Left hindlimb (tissue), 1 donor: ENCODE results near the gene CEBPZOS.
"Not testable (repeated sequence)": the region's sequence is repeated elsewhere in the genome, so short reads cannot be mapped to it uniquely, and the experiment has no call there.

Source experiments
- DNase-seq: peaks from one replicate; pipeline ENCODE4 v3.0.0-alpha.2; 2018

CEBPZOS gene

GRCh38 chr2:37191747-37192146 is 4.5 kb upstream of the CEBPZOS start:
- DNase-seq, result no peak

- DNase-seq, result no peak
Observed at GRCh38 chr2:37192551-37192950, 3.7 kb upstream of the CEBPZOS start.

- not testable (repeated sequence) for DNase-seq
Observed at GRCh38 chr2:37195862-37196319, 405 bp upstream of the CEBPZOS start.

GRCh38 chr2:37198681-37199065 is 2.4 kb downstream of the CEBPZOS start:
- DNase-seq, result no peak

- DNase-seq, result no peak
Observed at GRCh38 chr2:37201208-37201607, 4.9 kb downstream of the CEBPZOS start.

- no peak for DNase-seq
Observed at GRCh38 chr2:37201766-37202165, 5.5 kb downstream of the CEBPZOS start.

- DNase-seq, result no peak
Observed at GRCh38 chr2:37203708-37204107, 7.4 kb downstream of the CEBPZOS start.

- not testable (repeated sequence) for DNase-seq
Observed at GRCh38 chr2:37205071-37205661, 8.9 kb downstream of the CEBPZOS start.

GRCh38 chr2:37205689-37206341 is 9.5 kb downstream of the CEBPZOS start:
- DNase-seq, result no peak

GRCh38 chr2:37206760-37207159 is 10.5 kb downstream of the CEBPZOS start:
- not testable (repeated sequence) for DNase-seq

GRCh38 chr2:37211212-37211611 is 14.9 kb downstream of the CEBPZOS start:
- no peak for DNase-seq

GRCh38 chr2:37211939-37212338 is 15.6 kb downstream of the CEBPZOS start:
- DNase-seq, result no peak

- no peak for DNase-seq
Observed at GRCh38 chr2:37215250-37215649, 19.0 kb downstream of the CEBPZOS start.

- DNase-seq, result no peak
Observed at GRCh38 chr2:37219046-37219445, 22.8 kb downstream of the CEBPZOS start.

- DNase-seq, result no peak
Observed at GRCh38 chr2:37223131-37223530, 26.8 kb downstream of the CEBPZOS start.

GRCh38 chr2:37224063-37224462 is 27.8 kb downstream of the CEBPZOS start:
- DNase-seq, result no peak

- not testable (repeated sequence) for DNase-seq
Observed at GRCh38 chr2:37225129-37225528, 28.8 kb downstream of the CEBPZOS start.

- DNase-seq, result no peak
Observed at GRCh38 chr2:37226863-37227262, 30.6 kb downstream of the CEBPZOS start.

GRCh38 chr2:37228788-37229187 is 32.5 kb downstream of the CEBPZOS start:
- no peak for DNase-seq

GRCh38 chr2:37230581-37230980 is 34.3 kb downstream of the CEBPZOS start:
- DNase-seq, result no peak

GRCh38 chr2:37231241-37232130 is 35.2 kb downstream of the CEBPZOS start, which contains the start of the genes CEBPZ and NDUFAF7:
Gene CEBPZ, minus strand, starts transcription at chr2:37231596. Its CDS starts 29 bp downstream, at chr2:37231567.
Gene NDUFAF7, plus strand, starts transcription at chr2:37231658. Its CDS starts 48 bp downstream, at chr2:37231706.
- peak; percentile 94 for DNase-seq

GRCh38 chr2:37232131-37232933 is 36.0 kb downstream of the CEBPZOS start:
- peak; percentile 37 for DNase-seq

- no peak for DNase-seq
Observed at GRCh38 chr2:37243435-37243834, 47.1 kb downstream of the CEBPZOS start.
